ENCODE results near the gene WDR59.
"Not testable (repeated sequence)": the region's sequence is repeated elsewhere in the genome, so short reads cannot be mapped to it uniquely, and the experiment has no call there.

The WDR59 gene

GRCh38 chr16:74954763-74955162 is 30.2 kb downstream of the WDR59 start:
- DNase-seq, result peak; percentile 2 to 40

- no peak for DNase-seq
Observed at GRCh38 chr16:74951681-74952080, 33.2 kb downstream of the WDR59 start.

GRCh38 chr16:74951206-74951605 is 33.7 kb downstream of the WDR59 start:
- DNase-seq, result no peak

GRCh38 chr16:74950511-74950910 is 34.4 kb downstream of the WDR59 start:
- no peak for DNase-seq

GRCh38 chr16:74949309-74949708 is 35.6 kb downstream of the WDR59 start:
- no peak for DNase-seq

GRCh38 chr16:74944466-74944865 is 40.5 kb downstream of the WDR59 start:
- DNase-seq, result no peak

- DNase-seq, result no peak
Observed at GRCh38 chr16:74942977-74943918, 41.7 kb downstream of the WDR59 start.

- DNase-seq, result peak in 1 of 2 donors; percentile 9
Observed at GRCh38 chr16:74942566-74942965, 42.4 kb downstream of the WDR59 start.

GRCh38 chr16:74939688-74940087 is 45.2 kb downstream of the WDR59 start:
- DNase-seq, result no peak

GRCh38 chr16:74936902-74937560 is 47.9 kb downstream of the WDR59 start:
- no peak for DNase-seq

- DNase-seq, result no peak
Observed at GRCh38 chr16:74931445-74931844, 53.5 kb downstream of the WDR59 start.

GRCh38 chr16:74929636-74930035 is 55.3 kb downstream of the WDR59 start:
- no peak for DNase-seq

GRCh38 chr16:74926805-74927204 is 58.1 kb downstream of the WDR59 start:
- no peak for DNase-seq

- DNase-seq, result no peak
Observed at GRCh38 chr16:74923766-74924460, 61.0 kb downstream of the WDR59 start.

- no peak for DNase-seq
Observed at GRCh38 chr16:74922150-74923138, 62.5 kb downstream of the WDR59 start.

- no peak for DNase-seq
Observed at GRCh38 chr16:74921051-74921450, 63.9 kb downstream of the WDR59 start.

- DNase-seq, result no peak
Observed at GRCh38 chr16:74909665-74910064, 75.3 kb downstream of the WDR59 start.

GRCh38 chr16:74908759-74909158 is 76.2 kb downstream of the WDR59 start:
- not testable (repeated sequence) for DNase-seq

- DNase-seq, result no peak
Observed at GRCh38 chr16:74903901-74904678, 80.8 kb downstream of the WDR59 start.

GRCh38 chr16:74903120-74903519 is 81.8 kb downstream of the WDR59 start:
- DNase-seq, result no peak

- DNase-seq, result no peak
Observed at GRCh38 chr16:74902161-74902560, 82.8 kb downstream of the WDR59 start.

All from hippocampal formation (tissue), 2 donors.